Measurements from ENCODE around the gene RALGAPB. TPM values are rescaled to one million over a fixed set of nuclear protein-coding genes. Genes with fewer than 3 reads are reported as not detected.

The RALGAPB gene
- polyA plus RNA-seq, 1 of the 3 experiments (the other 2 are of a cell fraction), result 10.8 TPM

DNA sequence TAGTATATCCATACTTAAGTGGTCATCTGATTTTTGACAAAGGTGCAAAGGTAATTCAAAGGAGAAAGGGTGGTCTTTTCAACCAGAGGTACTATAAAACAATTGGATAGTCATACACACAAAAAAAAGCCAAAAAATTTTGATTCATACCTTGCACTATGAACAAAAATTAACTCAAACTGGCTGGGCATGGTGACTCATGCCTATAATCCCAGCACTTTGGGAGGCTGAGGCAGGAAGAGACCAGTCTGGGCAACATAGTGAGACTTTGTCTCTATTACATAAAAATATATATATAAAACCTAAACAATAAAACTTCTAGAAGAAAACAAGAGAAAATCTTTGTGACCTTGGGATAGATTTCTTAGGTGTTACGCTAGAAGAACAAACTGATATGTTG is 64.5 kb downstream of the RALGAPB start:
- Histone ChIP-seq H3K9ac (no peak overlapping the region), H2AFZ (ENCODE audit: low read depth) (no peak overlapping the region), H3K4me2 (no peak overlapping the region), H3K79me2 (ENCODE audit: insufficient read depth) (no peaks in the 10 kb centered on the region), H3F3A (replicated peaks; ENCODE audit: insufficient read depth) (peaks cover 6% of the 10 kb centered on the region), H3K4me3 (ENCODE audit: low read depth in 2 of 2, low read length in 1 of 2) (no peak overlapping the region), H3K9me3 (no peaks in the 10 kb centered on the region), H4K20me1 (ENCODE audit: insufficient read depth) (no peaks in the 10 kb centered on the region), H3K9me2 (no peaks in the 10 kb centered on the region), H3K27me3 (ENCODE audit: insufficient read depth) (no peaks in the 10 kb centered on the region), H3K27ac (ENCODE audit: low read depth in 2 of 2, low read length in 1 of 2) (no peak overlapping the region), H3K36me3 (replicated peaks in 1 of 2; ENCODE audit: control insufficient read depth in 1 of 2, insufficient read depth in 2 of 2, low read length in 1 of 2) (peaks cover 83 to 89% of the 10 kb centered on the region in 2 experiments), H3K4me1 (ENCODE audit: control insufficient read depth in 1 of 2, insufficient read depth in 2 of 2, low read depth in 1 of 2, low read length in 1 of 2) (no peaks in the 10 kb centered on the region)
- no peak for DNase-seq
- TF ChIP-seq FOXJ3 (CRISPR knock-in tag; IDR thresholded peaks at IDR 0.05) (no peak), NRF1 (IDR thresholded peaks at IDR 0.05; ENCODE audit: low read depth, low read length) (no peak)
- TF ChIP-seq, protein P1, sequence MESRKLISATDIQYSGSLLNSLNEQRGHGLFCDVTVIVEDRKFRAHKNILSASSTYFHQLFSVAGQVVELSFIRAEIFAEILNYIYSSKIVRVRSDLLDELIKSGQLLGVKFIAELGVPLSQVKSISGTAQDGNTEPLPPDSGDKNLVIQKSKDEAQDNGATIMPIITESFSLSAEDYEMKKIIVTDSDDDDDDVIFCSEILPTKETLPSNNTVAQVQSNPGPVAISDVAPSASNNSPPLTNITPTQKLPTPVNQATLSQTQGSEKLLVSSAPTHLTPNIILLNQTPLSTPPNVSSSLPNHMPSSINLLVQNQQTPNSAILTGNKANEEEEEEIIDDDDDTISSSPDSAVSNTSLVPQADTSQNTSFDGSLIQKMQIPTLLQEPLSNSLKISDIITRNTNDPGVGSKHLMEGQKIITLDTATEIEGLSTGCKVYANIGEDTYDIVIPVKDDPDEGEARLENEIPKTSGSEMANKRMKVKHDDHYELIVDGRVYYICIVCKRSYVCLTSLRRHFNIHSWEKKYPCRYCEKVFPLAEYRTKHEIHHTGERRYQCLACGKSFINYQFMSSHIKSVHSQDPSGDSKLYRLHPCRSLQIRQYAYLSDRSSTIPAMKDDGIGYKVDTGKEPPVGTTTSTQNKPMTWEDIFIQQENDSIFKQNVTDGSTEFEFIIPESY (IDR thresholded peaks at IDR 0.05; ENCODE audit: borderline replicate concordance, low read depth), result no peak
- ChIA-PET CTCF (interaction anchor here (0.6 to 1.8 kb wide), 2 partner anchors 12 to 28 kb away, joined by 3 to 5 read pairs; no protein-coding TSS in a partner anchor), POLR2A (no interaction called here)
- WGBS (ENCODE audit: low lambda C conversion rate), result 97% methylated on average over 1 of the region's 1 CpG

DNA sequence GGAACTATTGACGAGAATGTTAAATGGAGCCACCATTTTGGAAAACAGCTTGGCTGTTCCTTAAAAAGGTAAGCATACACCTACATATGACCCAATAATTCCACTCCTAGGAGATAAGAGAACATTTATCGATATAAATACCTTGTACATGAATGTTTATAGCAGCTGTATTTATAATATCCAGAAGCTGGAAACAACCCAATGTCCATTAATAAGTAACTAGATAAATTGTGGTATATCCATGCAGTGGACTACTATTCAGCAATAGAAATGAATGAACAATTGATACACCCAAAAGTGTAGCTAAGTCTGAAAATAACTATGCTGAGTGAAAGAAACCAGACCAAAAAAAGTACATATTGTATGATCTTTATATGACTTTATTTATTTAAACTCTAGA is 66.1 kb downstream of the RALGAPB start:
- ChIA-PET CTCF (interaction anchor here (1.1 to 1.8 kb wide), 3 partner anchors 13 to 33 kb away, joined by 3 to 5 read pairs (median 3); no protein-coding TSS in a partner anchor), POLR2A (no interaction called here)
- no peak overlapping the region for H3K27ac ChIP-seq (ENCODE audit: low read depth in 2 of 2, low read length in 1 of 2)
- H2AFZ ChIP-seq (ENCODE audit: low read depth), result no peak overlapping the region
- H3K27me3 ChIP-seq (ENCODE audit: insufficient read depth), result no peaks in the 10 kb centered on the region
- no peaks in the 10 kb centered on the region for H3K9me3 ChIP-seq
- H4K20me1 ChIP-seq (ENCODE audit: insufficient read depth), result no peaks in the 10 kb centered on the region
- no peaks in the 10 kb centered on the region for H3K4me1 ChIP-seq (ENCODE audit: control insufficient read depth in 1 of 2, insufficient read depth in 2 of 2, low read depth in 1 of 2, low read length in 1 of 2)
- TF ChIP-seq FOSL2 (IDR thresholded peaks at IDR 0.05; ENCODE audit: borderline replicate concordance, low read depth) (no peak), EZH2phosphoT487 (IDR thresholded peaks at IDR 0.05; ENCODE audit: borderline replicate concordance, low read depth) (no peak)
- TF ChIP-seq, protein P2, sequence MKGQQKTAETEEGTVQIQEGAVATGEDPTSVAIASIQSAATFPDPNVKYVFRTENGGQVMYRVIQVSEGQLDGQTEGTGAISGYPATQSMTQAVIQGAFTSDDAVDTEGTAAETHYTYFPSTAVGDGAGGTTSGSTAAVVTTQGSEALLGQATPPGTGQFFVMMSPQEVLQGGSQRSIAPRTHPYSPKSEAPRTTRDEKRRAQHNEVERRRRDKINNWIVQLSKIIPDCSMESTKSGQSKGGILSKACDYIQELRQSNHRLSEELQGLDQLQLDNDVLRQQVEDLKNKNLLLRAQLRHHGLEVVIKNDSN (IDR thresholded peaks at IDR 0.05; ENCODE audit: borderline replicate concordance, low read depth), result no peak
- H3K36me3 ChIP-seq (replicated peaks in 1 of 2; ENCODE audit: control insufficient read depth in 1 of 2, insufficient read depth in 2 of 2, low read length in 1 of 2), result peaks cover 77 to 90% of the 10 kb centered on the region in 2 experiments
- DNase-seq, result no peak
- no peak overlapping the region for H3K9ac ChIP-seq
- H3F3A ChIP-seq (replicated peaks; ENCODE audit: insufficient read depth), result peaks cover 6% of the 10 kb centered on the region
- 94% methylated on average over 2 of the region's 2 CpGs for WGBS (ENCODE audit: low lambda C conversion rate)
- H3K4me2 ChIP-seq, result no peak overlapping the region
- no peak overlapping the region for H3K4me3 ChIP-seq (ENCODE audit: low read depth in 2 of 2, low read length in 1 of 2)
- no peaks in the 10 kb centered on the region for H3K79me2 ChIP-seq (ENCODE audit: insufficient read depth)
- no peaks in the 10 kb centered on the region for H3K9me2 ChIP-seq

Measured in SK-N-SH (cell line).